HG03045 (cell line): Measurements from ENCODE around the gene SSBP3.

Experiments
- ATAC-seq: cut with Tn5 transposase; IDR thresholded peaks from one replicate; pipeline ENCODE4 v1.9.1; 2021; ENCODE audit warnings: mild to moderate bottlenecking, moderate library complexity; ENCODE audit not compliant: unreplicated experiment

Gene SSBP3

GRCh38 chr1:54273092-54273794, 133.0 kb downstream of the SSBP3 start:
- ATAC-seq, result no peak

GRCh38 chr1:54272772-54273091, 133.5 kb downstream of the SSBP3 start:
- no peak for ATAC-seq

- ATAC-seq, result no peak
These were observed 134.1 kb downstream of the SSBP3 start for GRCh38 chr1:54272134-54272533.

- ATAC-seq, result no peak
These were observed 134.9 kb downstream of the SSBP3 start for GRCh38 chr1:54271341-54271740.

- no peak for ATAC-seq
These were observed 135.7 kb downstream of the SSBP3 start for GRCh38 chr1:54270543-54270942.

- ATAC-seq, result no peak
These were observed 137.4 kb downstream of the SSBP3 start for GRCh38 chr1:54268762-54269297.

GRCh38 chr1:54267815-54268761, 138.1 kb downstream of the SSBP3 start:
- no peak for ATAC-seq

GRCh38 chr1:54266908-54267307, 139.3 kb downstream of the SSBP3 start:
- no peak for ATAC-seq

- ATAC-seq, result no peak
These were observed 140.0 kb downstream of the SSBP3 start for GRCh38 chr1:54266195-54266594.

- no peak for ATAC-seq
These were observed 140.5 kb downstream of the SSBP3 start for GRCh38 chr1:54265659-54266058.

- no peak for ATAC-seq
These were observed 141.1 kb downstream of the SSBP3 start for GRCh38 chr1:54265126-54265525.

GRCh38 chr1:54263601-54264226, 142.5 kb downstream of the SSBP3 start:
- no peak for ATAC-seq

- no peak for ATAC-seq
These were observed 143.9 kb downstream of the SSBP3 start for GRCh38 chr1:54262244-54262643.

GRCh38 chr1:54260810-54261209, 145.4 kb downstream of the SSBP3 start:
- ATAC-seq, result no peak

GRCh38 chr1:54259546-54260140, 146.6 kb downstream of the SSBP3 start:
- no peak for ATAC-seq

GRCh38 chr1:54257876-54258275, 148.3 kb downstream of the SSBP3 start:
- ATAC-seq, result no peak

GRCh38 chr1:54257346-54257620, 148.9 kb downstream of the SSBP3 start:
- no peak for ATAC-seq

GRCh38 chr1:54256522-54257345, 149.5 kb downstream of the SSBP3 start:
- ATAC-seq, result no peak

- no peak for ATAC-seq
These were observed 151.0 kb downstream of the SSBP3 start for GRCh38 chr1:54255026-54255702.

- no peak for ATAC-seq
These were observed 152.1 kb downstream of the SSBP3 start for GRCh38 chr1:54254055-54254454.
